Natural killer cell (primary cell): Measurements from ENCODE around the gene TMEM87A. TPM values are rescaled to one million over a fixed set of nuclear protein-coding genes. Genes with fewer than 3 reads are reported as not detected.

Experiments used
- ATAC-seq, 3 donors: fragments of 150-1000 bp in 2 of 3; fragments of 200-7000 bp in 1 of 3; cut with Tn5 transposase; 1 replicate in 1 of 3; 2 replicates in 2 of 3; pipeline ENCODE4 v1.10.0; 2021; ENCODE audit warnings: mild to moderate bottlenecking in 2 of 3, moderate library complexity in 2 of 3
- DNase-seq, 2 donors: peaks; one replicate each; pipeline versions ENCODE4 v3.0.0 to v3.0.0-alpha.2; 2013 to 2021; ENCODE audit warnings: mixed read lengths in 1 of 2
- H3K27ac ChIP-seq: one replicate; pipeline ENCODE4 v1.5.1; 2013; ENCODE audit warnings: mild to moderate bottlenecking, low read length
- H3K27me3 ChIP-seq: one replicate; pipeline ENCODE4 v1.6.1; 2013; ENCODE audit warnings: low read length; ENCODE audit not compliant: control insufficient read depth, insufficient read depth
- H3K36me3 ChIP-seq: one replicate; pipeline ENCODE4 v1.6.1; 2013; ENCODE audit warnings: low read length; ENCODE audit not compliant: control insufficient read depth, insufficient read depth
- H3K4me1 ChIP-seq: one replicate; pipeline ENCODE4 v1.6.1; 2013; ENCODE audit warnings: low read length; ENCODE audit not compliant: control insufficient read depth, insufficient read depth
- H3K4me3 ChIP-seq: one replicate; pipeline ENCODE4 v1.5.1; 2013; ENCODE audit warnings: low read length
- H3K9me3 ChIP-seq: one replicate; pipeline ENCODE4 v1.6.1; 2013; ENCODE audit warnings: low read length; ENCODE audit not compliant: control insufficient read depth, insufficient read depth
- H3K27ac Mint-ChIP-seq, 2 donors: one replicate each; pipeline ENCODE4 v1.8.0; 2022; ENCODE audit warnings: mild to moderate bottlenecking in 2 of 2, mixed read lengths in 2 of 2, moderate library complexity in 1 of 2
- H3K27me3 Mint-ChIP-seq, 2 donors: one replicate each; pipeline ENCODE4 v1.8.0; 2022; ENCODE audit warnings: low read depth in 2 of 2, mixed read lengths in 2 of 2
- H3K36me3 Mint-ChIP-seq: one replicate; pipeline ENCODE4 v1.8.0; 2022; ENCODE audit warnings: mixed read lengths
- H3K4me1 Mint-ChIP-seq, 2 donors: one replicate each; pipeline ENCODE4 v1.8.0; 2022; ENCODE audit warnings: mixed read lengths in 2 of 2
- H3K4me3 Mint-ChIP-seq: one replicate; pipeline ENCODE4 v1.8.0; 2022; ENCODE audit warnings: mild to moderate bottlenecking, moderate library complexity, mixed read lengths
- H3K9me3 Mint-ChIP-seq, 2 donors: one replicate each; pipeline ENCODE4 v1.8.0; 2022; ENCODE audit warnings: mixed read lengths in 2 of 2
- WGBS: methylation state at CpG from one replicate; pipeline ENCODE4 v1.1.7; 2013; ENCODE audit warnings: missing lambda C conversion rate; ENCODE audit not compliant: insufficient coverage; 5-methylcytosine and 5-hydroxymethylcytosine counted together
- intact Hi-C: fragments of 100-400 bp; cut with micrococcal nuclease; formaldehyde crosslinking; loops from one replicate; pipeline ENCODE4 v1.14.2; 2022
- total RNA-seq, 4 donors: library from RNA; stranded (reverse); fragments of 120-200 nt in 1 of 4; gene quantifications; one replicate each; pipeline versions ENCODE4 v1.2.3 to v1.2.4, GENCODE V29; 2013 to 2022
- TF ChIP-seq, protein P1 (sequence below): fragments of 200-600 bp; IDR thresholded peaks from one replicate; pipeline ENCODE4 v1.8.0; 2022; ENCODE audit warnings: antibody characterized with exemption

The TMEM87A gene
- total RNA-seq, 3 donors from 2014 or later (not counting 1 experiment from before 2014, with no cell fraction given) = 70.8 to 76.4 (median 73.7) TPM

DNA sequence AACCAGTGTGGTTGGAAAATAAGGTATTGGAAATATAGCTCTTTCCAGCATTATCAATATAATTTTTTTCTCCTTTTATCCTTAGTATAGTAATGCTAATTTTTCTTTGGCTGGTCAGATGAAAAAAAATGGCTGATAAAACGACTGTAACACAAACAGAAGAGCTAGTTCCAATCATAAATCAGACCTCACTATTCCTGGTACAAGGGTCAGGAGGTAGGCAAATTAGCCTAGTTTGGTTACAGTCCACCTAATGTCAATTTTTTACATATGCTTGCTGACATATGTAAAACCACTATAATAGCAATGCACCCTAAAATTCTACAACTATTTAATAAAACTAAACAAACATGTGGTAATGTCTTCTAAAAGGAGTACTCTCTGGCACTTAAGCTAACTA lies 45.2 kb downstream of the TMEM87A start:
- no peaks in the 10 kb centered on the region for H3K4me1 ChIP-seq
- Mint-ChIP-seq H3K36me3 (peaks cover 10% of the 10 kb centered on the region), H3K4me1 (no peaks in the 10 kb centered on the region), H3K4me3 (no peak overlapping the region), H3K27ac (no peak overlapping the region), H3K9me3 (no peaks in the 10 kb centered on the region), H3K27me3 (no peaks in the 10 kb centered on the region)
- no peak overlapping the region for H3K4me3 ChIP-seq
- H3K27me3 ChIP-seq = no peaks in the 10 kb centered on the region
- no peak overlapping the region for H3K27ac ChIP-seq
- intact Hi-C loops = no loop called here
- H3K9me3 ChIP-seq = no peaks in the 10 kb centered on the region
- no peak for ATAC-seq
- no peak for DNase-seq
- H3K36me3 ChIP-seq = peaks cover 74% of the 10 kb centered on the region
- TF ChIP-seq, protein P1, sequence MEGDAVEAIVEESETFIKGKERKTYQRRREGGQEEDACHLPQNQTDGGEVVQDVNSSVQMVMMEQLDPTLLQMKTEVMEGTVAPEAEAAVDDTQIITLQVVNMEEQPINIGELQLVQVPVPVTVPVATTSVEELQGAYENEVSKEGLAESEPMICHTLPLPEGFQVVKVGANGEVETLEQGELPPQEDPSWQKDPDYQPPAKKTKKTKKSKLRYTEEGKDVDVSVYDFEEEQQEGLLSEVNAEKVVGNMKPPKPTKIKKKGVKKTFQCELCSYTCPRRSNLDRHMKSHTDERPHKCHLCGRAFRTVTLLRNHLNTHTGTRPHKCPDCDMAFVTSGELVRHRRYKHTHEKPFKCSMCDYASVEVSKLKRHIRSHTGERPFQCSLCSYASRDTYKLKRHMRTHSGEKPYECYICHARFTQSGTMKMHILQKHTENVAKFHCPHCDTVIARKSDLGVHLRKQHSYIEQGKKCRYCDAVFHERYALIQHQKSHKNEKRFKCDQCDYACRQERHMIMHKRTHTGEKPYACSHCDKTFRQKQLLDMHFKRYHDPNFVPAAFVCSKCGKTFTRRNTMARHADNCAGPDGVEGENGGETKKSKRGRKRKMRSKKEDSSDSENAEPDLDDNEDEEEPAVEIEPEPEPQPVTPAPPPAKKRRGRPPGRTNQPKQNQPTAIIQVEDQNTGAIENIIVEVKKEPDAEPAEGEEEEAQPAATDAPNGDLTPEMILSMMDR = no peak
- WGBS = 71% methylated on average over 1 of the region's 1 CpG

DNA sequence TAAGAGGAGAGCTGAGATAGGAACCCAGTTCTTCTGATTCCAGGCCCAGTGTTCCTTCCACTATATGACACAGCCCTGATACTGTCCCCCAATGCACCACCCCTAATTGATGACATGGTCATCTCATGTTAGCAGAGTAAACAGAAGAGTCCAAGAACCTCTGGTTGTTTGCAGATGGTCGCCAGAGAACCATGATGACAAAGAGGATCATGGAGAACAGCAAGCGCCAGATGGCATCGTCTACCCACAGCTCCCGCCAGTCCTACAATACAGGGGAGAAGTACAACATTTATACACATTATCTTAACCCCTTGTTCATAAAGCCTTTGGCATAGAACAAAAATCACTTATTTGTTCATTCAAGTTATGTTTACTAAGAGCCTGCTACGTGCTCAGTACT lies 46.6 kb downstream of the TMEM87A start:
- Mint-ChIP-seq H3K4me3 (no peak overlapping the region), H3K27ac (no peak overlapping the region), H3K27me3 (no peaks in the 10 kb centered on the region), H3K36me3 (peaks cover 10% of the 10 kb centered on the region), H3K9me3 (no peaks in the 10 kb centered on the region), H3K4me1 (no peaks in the 10 kb centered on the region)
- ATAC-seq (no peak), DNase-seq (no peak)
- Histone ChIP-seq H3K4me3 (no peak overlapping the region), H3K27ac (no peak overlapping the region), H3K36me3 (peaks cover 70% of the 10 kb centered on the region), H3K27me3 (no peaks in the 10 kb centered on the region), H3K4me1 (no peaks in the 10 kb centered on the region), H3K9me3 (no peaks in the 10 kb centered on the region)
- TF ChIP-seq, protein P1 = no peak
- intact Hi-C loops = no loop called here
- WGBS = 96% methylated on average over 5 of the region's 5 CpGs

DNA sequence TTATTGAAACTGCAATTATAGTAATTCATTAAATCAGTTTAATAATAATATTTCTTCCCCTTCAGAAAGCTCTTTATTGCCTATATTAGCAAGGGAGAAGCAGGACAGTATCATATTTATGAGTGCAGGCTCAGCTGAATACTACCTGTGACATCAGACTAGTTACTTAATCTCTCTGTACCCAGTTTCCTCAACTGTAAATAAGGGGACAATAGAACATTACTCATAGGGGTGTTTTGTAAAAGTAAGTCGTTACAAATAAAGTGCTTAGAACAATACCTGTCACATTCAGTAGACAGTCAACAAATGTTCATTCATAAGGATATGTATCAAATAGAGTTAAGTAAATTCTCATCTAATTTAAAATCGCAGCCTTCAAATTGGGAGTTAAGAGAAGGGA lies 53.0 kb downstream of the TMEM87A start:
- H3K27ac Mint-ChIP-seq = no peak overlapping the region

More for the DNA sequence above, 53.0 kb downstream of the TMEM87A start:
- no CpG with 5 or more reads among the region's 2 CpGs for WGBS
- H3K27ac ChIP-seq = no peak overlapping the region
- Mint-ChIP-seq H3K4me3 (no peak overlapping the region), H3K9me3 (no peaks in the 10 kb centered on the region), H3K36me3 (peaks cover 24% of the 10 kb centered on the region), H3K4me1 (peaks cover 0 to 5% of the 10 kb centered on the region in 2 donors), H3K27me3 (no peaks in the 10 kb centered on the region)
- intact Hi-C loops = no loop called here
- H3K9me3 ChIP-seq = no peaks in the 10 kb centered on the region
- peaks cover 64% of the 10 kb centered on the region for H3K36me3 ChIP-seq
- DNase-seq = no peak
- TF ChIP-seq, protein P1 = no peak
- ATAC-seq = no peak
- no peaks in the 10 kb centered on the region for H3K4me1 ChIP-seq
- no peak overlapping the region for H3K4me3 ChIP-seq
- H3K27me3 ChIP-seq = no peaks in the 10 kb centered on the region
